ENCODE data around the gene OR5D16. TPM values are rescaled to one million over a fixed set of nuclear protein-coding genes. Genes with fewer than 3 reads are reported as not detected.

OR5D16 gene
- total and polyA plus RNA-seq, 2 donors (not counting 1 experiment from before 2014, with no cell fraction given): not detected

GRCh38 chr11:55819330-55819729, 19.2 kb upstream of the OR5D16 start, which contains the start of gene OR5D18:
OR5D18 (plus strand) TSS chr11:55819630; CDS start chr11:55819630, 0 bp downstream.
- no peaks in the 10 kb centered on the region for H3K9me3 Mint-ChIP-seq (ENCODE audit: insufficient read depth)
- no peaks in the 10 kb centered on the region for H4K20me1 ChIP-seq (ENCODE audit: control insufficient read depth, insufficient read depth, low read length, poor library complexity, severe bottlenecking)
- peaks cover 0 to 9% (median 0%) of the 10 kb centered on the region in 3 donors for H3K9me3 ChIP-seq (ENCODE audit: control extremely low read depth in 1 of 3, control insufficient read depth in 2 of 3, insufficient read depth in 1 of 3, low read length in 2 of 3)
- intact Hi-C loops (cut with micrococcal nuclease): no loop called here
- WGBS (ENCODE audit: insufficient coverage): 84% methylated on average over 4 of the region's 5 CpGs
- H3K27me3 ChIP-seq (replicated peaks in 1 of 4; ENCODE audit: control extremely low read depth in 1 of 4, control insufficient read depth in 3 of 4, insufficient read depth in 4 of 4, low read length in 3 of 4): no peaks in the 10 kb centered on the region
- POLR2A ChIA-PET: no interaction called here
- no peaks in the 10 kb centered on the region for H3K36me3 ChIP-seq (replicated peaks in 1 of 2; ENCODE audit: control extremely low read depth in 1 of 2, control insufficient read depth in 1 of 2, extremely low read depth in 1 of 2, insufficient read depth in 2 of 2, low read length in 1 of 2)
- no peak within 1 kb of the TSS for H3K4me3 ChIP-seq (ENCODE audit: control extremely low read depth in 1 of 5, extremely low read depth in 1 of 5, insufficient read depth in 1 of 5, low read depth in 2 of 5, low read length in 4 of 5)
- H3K27me3 Mint-ChIP-seq: no peaks in the 10 kb centered on the region
- H3K4me1 ChIP-seq (ENCODE audit: control insufficient read depth in 2 of 2, insufficient read depth in 2 of 2, low read length in 2 of 2): no peaks in the 10 kb centered on the region
- TF ChIP-seq CTCF (IDR thresholded peaks at IDR 0.05): no peak
- TF ChIP-seq EZH2 (IDR thresholded peaks at IDR 0.05; ENCODE audit: borderline replicate concordance, insufficient read depth, low read depth, low read length, poor library complexity, severe bottlenecking): no peak
- H3K9ac ChIP-seq (ENCODE audit: low read length): no peak within 1 kb of the TSS
- H3K79me2 ChIP-seq (ENCODE audit: control insufficient read depth, insufficient read depth, low read length): no peaks in the 10 kb centered on the region
- CTCF ChIA-PET: no interaction called here
- ATAC-seq (ENCODE audit: low read depth): no peak
- no peak within 1 kb of the TSS for H3K27ac ChIP-seq (ENCODE audit: low read length in 2 of 2)
- H3K27ac Mint-ChIP-seq: no peak within 1 kb of the TSS
- H3K4me3 Mint-ChIP-seq: no peak within 1 kb of the TSS
- no peak within 1 kb of the TSS for H2AFZ ChIP-seq (ENCODE audit: insufficient read depth, low read depth, low read length, poor library complexity, severe bottlenecking)
- no peak for DNase-seq
- no peaks in the 10 kb centered on the region for H3K4me1 Mint-ChIP-seq
- H3K4me2 ChIP-seq (replicated peaks; ENCODE audit: low read depth, low read length, poor library complexity, severe bottlenecking): no peak within 1 kb of the TSS

GRCh38 chr11:55826919-55827318, 11.6 kb upstream of the OR5D16 start, which contains the start of gene OR5L2:
OR5L2 (plus strand) TSS chr11:55827219; CDS start chr11:55827219, 0 bp downstream.
- Histone ChIP-seq H4K20me1 (ENCODE audit: control insufficient read depth, insufficient read depth, low read length, poor library complexity, severe bottlenecking) (no peaks in the 10 kb centered on the region), H3K27me3 (replicated peaks in 1 of 4; ENCODE audit: control extremely low read depth in 1 of 4, control insufficient read depth in 3 of 4, insufficient read depth in 4 of 4, low read length in 3 of 4) (no peaks in the 10 kb centered on the region), H3K79me2 (ENCODE audit: control insufficient read depth, insufficient read depth, low read length) (no peaks in the 10 kb centered on the region), H3K36me3 (replicated peaks in 1 of 2; ENCODE audit: control extremely low read depth in 1 of 2, control insufficient read depth in 1 of 2, extremely low read depth in 1 of 2, insufficient read depth in 2 of 2, low read length in 1 of 2) (no peaks in the 10 kb centered on the region), H3K9ac (ENCODE audit: low read length) (no peak within 1 kb of the TSS), H3K9me3 (ENCODE audit: control extremely low read depth in 1 of 3, control insufficient read depth in 2 of 3, insufficient read depth in 1 of 3, low read length in 2 of 3) (no peaks in the 10 kb centered on the region), H3K4me2 (replicated peaks; ENCODE audit: low read depth, low read length, poor library complexity, severe bottlenecking) (no peak within 1 kb of the TSS), H3K27ac (ENCODE audit: low read length in 2 of 2) (no peak within 1 kb of the TSS), H3K4me3 (ENCODE audit: control extremely low read depth in 1 of 5, extremely low read depth in 1 of 5, insufficient read depth in 1 of 5, low read depth in 2 of 5, low read length in 4 of 5) (no peak within 1 kb of the TSS), H2AFZ (ENCODE audit: insufficient read depth, low read depth, low read length, poor library complexity, severe bottlenecking) (no peak within 1 kb of the TSS), H3K4me1 (ENCODE audit: control insufficient read depth in 2 of 2, insufficient read depth in 2 of 2, low read length in 2 of 2) (no peaks in the 10 kb centered on the region)
- ATAC-seq (ENCODE audit: low read depth): no peak
- CTCF ChIA-PET: no interaction called here
- intact Hi-C loops (cut with micrococcal nuclease): no loop called here
- H3K4me3 Mint-ChIP-seq: no peak within 1 kb of the TSS
- H3K4me1 Mint-ChIP-seq: no peaks in the 10 kb centered on the region
- DNase-seq: no peak
- peaks cover 2% of the 10 kb centered on the region for H3K9me3 Mint-ChIP-seq (ENCODE audit: insufficient read depth)
- no peak within 1 kb of the TSS for H3K27ac Mint-ChIP-seq
- TF ChIP-seq CTCF (IDR thresholded peaks at IDR 0.05) (no peak), EZH2 (IDR thresholded peaks at IDR 0.05; ENCODE audit: borderline replicate concordance, insufficient read depth, low read depth, low read length, poor library complexity, severe bottlenecking) (no peak)
- no peaks in the 10 kb centered on the region for H3K27me3 Mint-ChIP-seq
- POLR2A ChIA-PET: no interaction called here
